NK-92 (cell line): ENCODE measurements around the gene NT5DC4.

ENCODE experiments used
- DNase-seq: peaks from one replicate; lab custom pipeline; 2025; ENCODE audit not compliant: unreplicated experiment; lab: John Stamatoyannopoulos, UW

Gene NT5DC4

DNA sequence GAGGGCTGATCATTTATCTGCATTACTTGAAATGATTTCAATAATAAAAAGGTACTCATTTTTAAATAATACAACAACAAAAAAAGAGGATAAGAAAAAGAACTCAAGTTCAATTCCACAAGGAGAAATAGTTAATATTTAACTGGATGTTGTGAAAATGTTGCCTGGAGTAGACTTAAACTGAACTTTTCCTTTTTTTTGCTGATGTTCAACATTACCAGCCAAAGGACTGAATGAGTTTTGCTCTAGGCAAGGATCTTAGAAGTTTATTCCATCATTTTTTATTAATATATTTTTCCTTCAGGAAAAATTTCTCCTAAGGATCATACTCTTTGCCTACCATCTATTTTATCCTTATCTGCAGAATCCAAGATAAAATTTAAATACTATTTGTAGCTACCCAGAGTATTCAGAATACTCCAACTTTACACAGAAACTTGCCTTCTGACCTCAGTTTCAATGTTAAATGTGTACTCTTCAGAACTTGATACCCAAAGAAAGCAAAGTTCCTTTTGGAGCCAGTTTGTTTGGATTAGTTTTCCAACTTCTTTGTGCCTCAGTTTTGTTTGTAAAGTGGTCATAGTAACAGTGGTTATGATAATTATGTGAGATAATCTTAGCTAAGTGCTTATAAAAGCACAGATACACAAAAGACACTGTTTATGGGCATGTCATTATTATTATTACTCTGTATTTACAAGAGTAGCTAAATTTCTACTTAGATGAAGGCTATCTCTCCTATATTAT lies 30.8 kb downstream of the NT5DC4 start:
- DNase-seq = no peak

DNA sequence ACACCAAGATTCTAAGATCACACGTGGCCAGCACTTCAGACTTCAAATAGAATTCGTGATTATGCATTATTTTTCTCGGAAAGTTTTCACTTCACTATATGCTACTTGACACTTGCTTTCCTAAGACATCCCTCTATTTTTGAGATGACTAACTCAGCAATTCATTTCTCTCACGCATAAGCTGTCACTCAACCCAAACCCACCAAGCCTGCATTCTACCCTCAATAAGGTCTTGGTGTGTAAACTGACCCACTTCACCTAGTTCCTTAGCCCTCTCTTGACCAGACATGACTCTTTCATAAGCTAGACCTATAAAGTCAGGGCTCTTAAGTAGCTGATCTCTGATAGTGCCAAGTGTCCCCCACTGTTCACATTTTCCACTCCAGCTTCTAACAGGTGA lies 31.8 kb downstream of the NT5DC4 start:
- no peak for DNase-seq

DNA sequence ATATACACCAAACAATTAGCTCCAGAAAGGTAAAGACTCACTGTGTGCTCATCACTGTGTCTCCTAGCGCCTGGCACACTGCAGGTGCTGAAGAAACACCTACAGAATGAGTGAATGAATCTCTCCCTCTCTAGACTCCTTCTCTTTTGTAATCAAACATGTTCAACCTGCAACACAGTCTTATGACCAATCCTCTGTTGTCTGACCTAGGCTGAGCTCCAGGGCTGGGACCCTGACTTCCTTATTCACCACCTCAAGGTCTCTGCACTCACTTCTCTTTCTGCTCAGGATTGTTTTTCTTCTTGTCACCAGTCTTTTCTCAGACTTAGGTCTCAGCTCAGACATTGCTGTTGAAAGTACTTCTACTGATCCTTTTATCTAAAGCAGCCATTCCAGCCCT lies 33.7 kb downstream of the NT5DC4 start:
- no peak for DNase-seq

DNA sequence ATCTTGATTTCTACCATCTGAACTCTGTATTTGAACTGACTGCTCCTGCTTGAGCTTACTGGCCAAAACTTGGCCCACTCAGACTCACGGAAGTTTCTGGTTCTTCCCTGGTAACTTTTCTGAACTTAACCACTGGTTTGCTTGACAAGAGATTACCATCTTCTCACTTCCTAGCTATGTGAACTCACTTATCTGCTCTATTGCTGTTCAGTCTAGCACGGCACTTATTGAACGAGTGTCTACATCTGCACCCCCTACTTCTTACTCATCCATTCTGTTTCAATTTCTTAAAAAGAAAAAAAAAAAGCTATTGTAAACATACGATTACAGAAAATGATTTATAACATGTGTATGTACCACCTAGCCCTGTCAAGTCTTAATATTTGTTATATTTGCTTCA lies 34.6 kb downstream of the NT5DC4 start:
- DNase-seq = no peak

DNA sequence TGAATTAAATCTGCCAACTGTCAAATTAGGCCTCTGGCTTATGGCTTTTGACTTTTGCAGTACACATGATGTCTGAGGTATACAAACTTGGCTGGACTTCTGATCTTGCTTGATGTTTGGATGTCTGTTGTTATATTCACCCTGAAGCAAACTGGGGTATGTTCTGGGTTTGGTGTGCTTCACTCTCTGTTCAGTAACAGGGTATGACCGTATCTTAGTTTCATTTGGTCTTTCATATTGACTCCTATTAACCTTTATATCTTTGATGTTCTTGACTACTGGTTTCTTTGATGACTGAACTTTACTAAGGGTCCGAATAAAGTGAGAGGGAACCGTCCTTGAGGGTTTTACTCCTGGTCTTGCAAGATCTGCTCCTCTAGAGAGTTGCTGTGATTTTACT lies 35.4 kb downstream of the NT5DC4 start:
- no peak for DNase-seq

DNA sequence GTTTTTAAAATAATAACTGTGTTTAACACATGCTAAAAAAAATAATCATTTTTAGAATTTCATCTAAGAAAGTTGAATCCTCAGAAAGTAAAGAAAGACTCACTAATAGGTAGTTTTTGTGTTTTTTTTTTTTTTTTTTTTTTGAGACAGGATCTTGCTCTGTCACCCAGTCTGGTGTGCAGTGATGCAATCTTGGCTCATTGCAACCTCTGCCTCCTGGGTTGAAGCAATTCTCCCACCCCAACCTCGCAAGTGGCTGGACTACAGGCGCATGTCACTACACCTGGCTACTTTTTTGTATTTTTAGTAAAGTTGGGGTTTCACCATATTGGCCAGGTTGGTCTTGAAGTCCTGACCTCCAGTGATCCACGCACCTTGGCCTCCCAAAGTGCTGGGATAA lies 36.4 kb downstream of the NT5DC4 start:
- no peak for DNase-seq

DNA sequence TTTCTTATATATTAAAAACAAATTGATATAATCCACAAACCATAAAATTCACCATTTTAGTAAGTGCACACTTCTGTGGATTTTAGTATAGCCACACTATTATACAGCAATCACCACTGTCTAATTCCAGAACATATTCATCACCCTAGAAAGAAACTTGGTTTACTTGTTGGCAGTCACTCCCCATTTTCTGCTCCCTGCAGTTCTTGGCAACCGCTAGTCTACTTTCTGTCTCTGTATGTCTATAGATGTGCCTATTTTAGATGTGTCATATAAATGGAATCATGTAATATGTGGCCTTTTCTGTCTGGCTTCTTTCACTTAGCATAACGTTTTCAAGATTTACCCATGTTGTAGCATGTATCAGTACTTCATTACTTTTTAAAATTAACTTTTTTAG lies 37.9 kb downstream of the NT5DC4 start:
- DNase-seq = no peak

DNA sequence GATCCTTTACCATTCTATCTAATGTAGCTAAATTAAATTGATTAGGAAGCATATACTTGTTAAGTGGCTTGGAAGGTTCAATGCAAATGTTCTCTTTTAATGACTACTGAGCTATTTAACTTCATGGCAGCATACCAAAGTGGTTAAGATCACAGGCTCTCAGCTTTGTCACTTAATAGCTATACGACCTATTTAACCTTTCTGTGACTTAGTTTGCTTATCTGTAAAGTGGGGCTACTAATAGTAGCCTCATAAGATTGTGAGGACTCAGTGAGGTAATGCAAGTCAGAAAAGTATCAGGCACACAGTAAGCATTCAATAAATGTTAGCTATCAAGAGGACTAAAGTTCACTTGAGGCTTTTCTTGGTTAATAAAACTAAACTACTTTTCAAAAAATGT lies 39.3 kb downstream of the NT5DC4 start:
- no peak for DNase-seq

DNA sequence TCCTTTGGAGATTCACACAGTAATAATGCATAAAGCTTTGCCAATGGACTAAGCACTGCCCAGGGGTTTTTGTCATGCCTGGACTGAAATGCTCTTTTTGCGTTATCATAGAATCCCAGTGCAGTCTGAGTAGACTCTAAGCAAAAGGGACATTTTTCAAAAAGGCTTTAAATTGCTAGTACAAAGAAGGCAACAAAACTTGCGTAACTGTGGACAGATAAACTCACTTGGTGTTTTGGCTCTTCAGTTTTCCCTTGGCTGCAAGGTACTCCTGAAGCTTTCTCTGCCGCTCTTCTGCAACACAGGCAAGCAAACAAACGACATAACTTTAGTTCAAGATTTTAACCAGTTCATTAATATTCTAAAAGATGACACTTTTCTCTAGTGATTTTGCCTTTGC lies 41.5 kb downstream of the NT5DC4 start:
- DNase-seq = no peak

DNA sequence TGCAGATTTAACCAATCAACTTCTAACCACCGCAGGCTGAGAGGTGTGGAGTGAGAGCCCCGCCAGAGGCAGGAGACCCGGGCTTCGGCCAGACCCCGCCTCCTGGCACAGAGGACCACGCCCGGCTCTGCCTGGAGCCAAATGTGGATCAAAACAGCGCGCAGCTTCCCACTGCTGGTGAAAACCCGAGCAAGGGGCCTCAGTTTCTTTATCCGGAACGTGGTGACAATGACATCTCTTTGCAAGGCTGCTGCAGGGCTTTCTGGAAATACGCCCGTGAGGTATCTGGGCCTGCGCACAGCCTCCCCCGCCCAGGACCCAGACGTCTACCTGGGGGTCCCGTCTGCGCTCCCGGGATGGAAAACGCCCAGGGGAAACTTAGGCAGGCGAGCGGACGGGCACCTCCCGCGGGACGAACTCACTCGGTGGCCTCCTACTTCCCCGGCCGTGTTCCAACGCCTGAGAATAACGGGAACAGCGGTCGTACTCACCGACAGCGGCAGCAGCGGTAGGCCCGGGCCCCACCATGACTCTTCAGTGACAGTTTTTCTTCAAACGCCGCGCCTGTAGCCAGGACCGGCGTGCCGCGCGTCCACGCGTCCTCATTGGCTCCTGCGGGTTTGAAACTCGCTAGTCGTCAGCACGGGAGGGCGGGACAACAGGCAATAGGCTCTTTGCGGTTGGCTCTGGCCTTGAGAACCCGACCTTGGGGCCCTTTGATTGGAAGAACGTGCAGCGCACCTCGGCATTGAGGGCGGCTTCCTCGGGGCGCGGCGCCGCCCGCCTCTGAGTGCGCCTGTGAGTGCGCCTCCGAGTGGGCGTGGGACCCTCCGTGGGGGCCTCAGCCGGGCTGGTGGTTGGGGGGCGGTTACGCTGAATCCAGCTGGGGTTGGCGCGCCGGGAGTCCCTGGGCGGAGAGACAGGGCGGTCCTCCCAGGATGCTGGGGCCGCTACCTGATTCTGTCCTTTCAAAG lies 43.5 kb downstream of the NT5DC4 start, which contains the start of gene CKAP2L:
Gene CKAP2L (minus strand): TSS at position 539 of the 974 bp plus-strand sequence. CDS start 11 bp downstream, at position 528.
- peak; percentile 92 for DNase-seq

DNA sequence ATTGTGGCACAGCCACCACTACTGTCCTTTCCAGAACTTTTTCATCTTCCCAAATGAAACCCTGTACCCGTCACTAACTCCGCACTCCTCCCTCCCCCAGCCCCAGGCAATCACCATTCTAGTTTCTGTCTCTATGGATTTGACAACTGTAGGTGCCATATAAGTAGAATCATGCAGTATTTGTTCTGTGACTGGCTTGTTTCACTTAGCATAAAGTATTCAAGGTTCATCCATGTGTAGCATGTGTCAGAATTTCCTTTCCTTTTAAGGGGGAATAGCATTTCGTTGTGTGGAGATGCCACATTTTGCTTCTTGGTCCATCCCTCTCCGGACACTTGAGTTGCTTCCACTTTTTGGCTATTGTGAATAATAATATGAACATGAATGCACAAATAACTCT lies 44.4 kb downstream of the NT5DC4 start:
- DNase-seq = no peak

DNA sequence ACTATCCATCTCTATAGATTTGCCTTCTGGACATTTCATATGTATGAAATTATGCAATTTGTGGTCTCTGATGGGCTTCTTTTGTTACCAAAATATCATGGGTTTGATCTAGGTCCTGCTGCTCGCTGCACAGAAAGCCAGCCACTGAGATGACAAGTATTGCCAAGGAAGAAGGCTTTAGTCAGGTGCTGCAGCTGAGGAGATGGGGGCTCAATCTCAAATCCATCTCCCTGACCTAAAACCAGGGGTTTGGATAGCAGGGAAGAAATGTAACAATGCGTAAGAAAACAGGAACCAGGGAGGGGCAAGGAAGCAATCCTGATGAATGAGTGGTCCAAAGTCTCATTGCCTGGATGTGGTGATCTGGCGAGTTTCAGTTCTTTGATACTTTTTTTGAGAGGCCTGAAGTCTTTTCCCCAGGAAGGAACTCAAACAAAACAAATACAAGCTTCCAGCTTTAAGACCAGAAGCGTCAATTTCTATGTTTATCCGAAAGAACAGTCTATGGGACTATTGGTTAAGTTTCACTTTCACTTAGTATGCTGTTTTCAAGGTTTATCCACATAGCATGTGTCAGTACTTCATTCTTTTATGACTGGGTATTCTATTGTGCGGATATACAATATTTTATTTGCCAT lies 47.0 kb downstream of the NT5DC4 start:
- DNase-seq = no peak

DNA sequence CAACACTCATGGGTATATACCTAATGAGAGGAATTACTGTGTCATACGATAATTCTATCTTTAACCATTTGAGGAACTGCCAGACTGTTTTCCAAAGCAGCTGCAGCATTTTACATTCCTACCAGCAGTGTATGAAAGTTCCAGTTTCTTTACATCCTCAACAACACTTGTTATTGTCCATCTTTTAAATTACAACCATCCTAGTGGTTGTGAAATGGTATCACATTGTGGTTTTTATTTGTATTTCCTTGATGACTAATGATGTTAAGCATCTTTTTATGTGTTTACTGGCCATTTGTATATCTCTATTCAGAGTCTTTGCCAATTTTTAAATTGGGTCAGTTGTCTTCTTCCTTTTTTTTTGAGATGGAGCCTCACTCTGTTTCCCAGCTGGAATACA lies 47.6 kb downstream of the NT5DC4 start:
- DNase-seq = no peak

DNA sequence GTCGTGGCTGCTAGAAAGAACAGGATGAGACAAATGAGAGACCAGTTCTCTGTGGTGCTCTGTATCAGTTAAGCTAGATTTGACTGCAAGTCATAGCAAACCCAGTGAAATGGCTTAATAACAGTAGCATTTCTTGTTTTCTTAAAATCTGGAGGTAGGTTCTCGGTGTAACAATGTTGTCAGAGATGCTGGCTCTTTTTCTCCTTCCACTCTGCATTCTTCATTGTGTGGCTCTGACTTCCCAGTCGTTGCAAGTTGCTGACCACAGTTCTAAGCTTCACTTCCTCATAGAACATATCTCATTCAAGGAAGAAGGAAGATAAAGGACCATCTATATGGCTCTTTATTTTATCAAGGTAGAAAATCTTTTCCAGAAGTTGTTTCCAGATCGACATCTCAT lies 51.5 kb downstream of the NT5DC4 start:
- DNase-seq = no peak

DNA sequence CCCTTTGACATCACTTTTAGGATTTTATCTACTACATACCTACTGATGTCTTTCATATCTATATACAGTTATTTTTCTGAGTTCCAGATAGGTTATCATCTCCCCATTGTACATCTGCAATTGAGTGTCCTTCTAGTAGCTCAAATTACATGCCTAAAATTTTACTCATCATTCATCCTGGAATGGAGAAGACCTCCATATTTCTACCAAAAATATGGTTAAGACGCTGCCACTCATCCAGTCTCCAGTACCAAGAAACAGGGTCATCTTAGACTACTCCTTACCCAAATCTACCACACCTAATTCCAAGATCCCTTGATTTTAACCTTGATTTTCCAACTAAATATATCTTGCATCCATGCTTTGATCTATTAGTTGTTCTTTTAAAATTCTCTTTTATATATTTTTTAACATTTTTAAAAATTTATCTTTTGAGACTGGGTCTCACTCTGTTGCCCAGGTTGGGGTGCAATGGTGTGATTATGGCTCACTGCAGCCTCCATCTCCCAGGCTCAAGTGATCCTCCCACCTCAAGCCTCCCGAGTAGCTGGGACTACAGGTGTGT lies 52.2 kb downstream of the NT5DC4 start:
- DNase-seq = no peak

DNA sequence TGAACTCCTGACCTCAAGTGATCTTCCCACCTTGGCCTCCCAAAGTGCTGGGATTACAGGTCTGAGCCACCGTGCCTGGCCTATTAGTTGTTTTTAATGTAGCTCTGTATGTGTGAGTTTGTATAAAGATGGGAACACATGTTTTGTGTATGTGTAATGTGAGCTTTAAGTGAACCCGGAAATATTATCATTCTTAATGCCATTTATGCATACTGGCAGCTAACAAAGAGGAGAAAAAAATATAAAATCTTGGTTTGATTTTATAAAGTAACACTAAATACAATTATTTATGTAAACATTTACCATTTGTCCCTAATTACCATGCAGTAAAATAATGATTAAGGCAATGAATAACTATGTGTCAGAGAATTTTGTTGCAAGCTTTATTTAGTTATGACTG lies 52.7 kb downstream of the NT5DC4 start:
- no peak for DNase-seq

DNA sequence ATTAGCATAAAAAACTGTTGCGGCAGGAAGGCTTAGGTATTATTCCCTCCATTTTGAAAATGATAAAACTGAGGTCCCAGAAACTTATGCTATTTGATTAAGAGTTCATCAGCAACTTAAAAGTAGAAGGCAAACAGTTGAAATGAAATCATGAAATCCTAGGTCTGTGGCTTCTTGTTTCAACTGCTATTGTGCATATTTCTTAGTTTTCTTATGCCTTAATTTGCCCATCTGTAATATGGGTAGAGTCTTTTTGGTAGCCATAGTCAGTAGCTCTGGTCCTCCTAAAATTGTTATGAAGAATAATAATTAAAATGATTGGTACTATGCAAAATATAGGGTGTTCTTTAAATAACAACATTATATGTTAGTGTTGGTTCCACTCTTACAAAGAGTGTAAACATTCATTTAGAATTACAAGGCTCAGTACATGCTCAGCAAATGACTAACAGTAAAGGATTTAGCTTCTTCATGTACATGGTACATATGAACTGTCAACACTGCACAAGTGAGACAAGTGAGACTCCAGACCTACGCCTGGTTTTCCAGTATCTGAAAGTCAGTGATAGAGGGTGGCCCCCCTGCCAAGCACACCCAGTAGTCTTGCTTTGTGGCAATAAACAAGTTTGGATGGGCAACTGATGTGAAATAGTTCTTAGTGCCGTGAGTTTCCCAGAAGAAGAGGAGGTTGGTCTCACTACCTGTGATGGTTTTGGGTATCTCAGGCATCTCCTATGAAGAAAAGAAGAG lies 53.9 kb downstream of the NT5DC4 start:
- no peak for DNase-seq

DNA sequence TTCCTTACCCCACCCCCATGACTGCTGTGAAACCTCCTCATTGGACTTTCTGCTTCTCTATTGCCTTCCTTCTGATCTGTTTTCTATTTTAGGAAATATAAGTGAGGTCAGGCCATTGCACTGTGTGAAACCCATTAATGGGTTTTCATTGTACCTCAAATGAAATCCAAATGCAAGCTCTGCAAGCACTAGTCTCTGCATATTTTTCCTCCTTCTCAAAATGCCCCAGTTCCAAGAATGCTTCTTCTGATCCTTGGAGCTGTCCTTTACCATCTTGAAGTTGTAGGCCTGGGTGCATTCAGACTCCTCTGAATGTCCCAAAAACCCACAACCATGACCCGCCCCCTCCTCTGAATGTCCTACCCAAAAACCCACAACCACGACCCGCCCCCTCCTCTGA lies 55.3 kb downstream of the NT5DC4 start:
- DNase-seq = no peak

DNA sequence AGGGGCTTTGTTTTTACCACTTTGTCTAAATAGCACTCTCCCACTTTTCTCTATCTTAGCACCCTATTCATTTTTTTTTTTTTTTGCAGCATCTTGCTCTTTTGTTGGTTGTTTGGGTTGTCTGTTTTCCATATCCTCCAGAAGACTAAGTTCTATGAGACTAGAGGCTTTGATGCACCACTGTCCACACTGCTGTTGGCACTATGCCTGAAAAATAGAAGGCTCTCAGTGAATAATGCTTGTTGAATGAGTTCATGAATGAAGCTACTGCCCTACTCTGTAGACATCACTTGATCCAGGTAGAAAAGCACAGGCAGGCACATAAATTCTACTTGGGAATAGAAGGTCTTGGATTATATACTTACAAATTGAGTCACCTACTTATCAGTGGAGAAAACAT lies 56.2 kb downstream of the NT5DC4 start:
- no peak for DNase-seq

DNA sequence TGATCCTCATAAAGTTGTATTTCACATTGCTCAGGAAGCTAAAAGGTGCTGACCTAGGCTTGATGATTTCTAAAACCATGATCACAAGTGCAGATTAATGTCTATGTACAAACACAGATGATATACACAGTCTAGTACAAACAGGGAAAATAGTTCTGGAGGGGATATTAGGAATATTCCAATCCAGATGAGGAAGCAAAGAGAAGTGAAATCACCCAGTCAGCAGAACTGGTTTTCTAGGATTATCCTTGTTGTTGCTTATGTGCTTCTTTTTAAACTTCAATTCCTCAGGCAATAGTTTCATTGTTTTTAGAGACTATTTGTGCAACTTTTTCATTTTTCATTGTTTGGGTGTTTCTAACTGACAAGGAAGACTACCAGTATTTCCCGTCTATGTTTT lies 58.8 kb downstream of the NT5DC4 start:
- DNase-seq = no peak
